Amniotic epithelial cell (primary cell): ENCODE results near the gene ITK.
"Not testable (repeated sequence)": the region's sequence is repeated elsewhere in the genome, so short reads cannot be mapped to it uniquely, and the experiment has no call there.

Source experiments
- DNase-seq: peaks from one replicate; pipeline ENCODE4 v3.0.0-alpha.2; 2010; ENCODE audit warnings: low read depth

ITK gene

GRCh38 chr5:157168286-157168685 is 12.4 kb upstream of the ITK start:
- DNase-seq: no peak

- DNase-seq: no peak
These were observed 8.2 kb upstream of the ITK start for GRCh38 chr5:157172403-157172802.

DNA sequence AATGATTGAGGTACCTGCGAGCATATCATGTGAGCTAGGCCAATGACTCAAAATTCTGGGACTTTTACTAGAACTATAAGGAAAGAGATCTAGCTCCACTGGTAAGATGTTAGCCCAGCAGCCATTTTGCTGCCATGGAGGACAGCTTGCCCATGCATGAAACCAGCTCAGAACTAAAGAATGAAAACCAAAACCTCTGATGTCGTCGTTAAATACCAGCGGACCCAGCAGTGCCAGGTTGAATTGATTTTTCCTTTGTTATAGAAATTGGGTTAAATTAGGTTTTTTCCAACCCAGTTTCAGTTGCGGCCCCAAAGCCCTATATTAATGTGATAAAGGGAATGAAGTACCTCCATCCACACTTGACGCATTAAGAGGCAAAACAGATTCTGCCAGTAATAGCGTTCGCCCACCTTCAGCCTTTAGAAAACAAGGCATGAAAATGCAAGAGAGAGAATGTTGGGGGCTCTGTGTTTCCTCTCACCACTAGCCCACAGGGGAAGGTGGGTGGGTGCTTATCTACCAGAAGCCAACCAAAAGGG is 5.5 kb upstream of the ITK start:
- no peak for DNase-seq

- no peak for DNase-seq
These were observed 2.7 kb upstream of the ITK start for GRCh38 chr5:157177953-157178352.

DNA sequence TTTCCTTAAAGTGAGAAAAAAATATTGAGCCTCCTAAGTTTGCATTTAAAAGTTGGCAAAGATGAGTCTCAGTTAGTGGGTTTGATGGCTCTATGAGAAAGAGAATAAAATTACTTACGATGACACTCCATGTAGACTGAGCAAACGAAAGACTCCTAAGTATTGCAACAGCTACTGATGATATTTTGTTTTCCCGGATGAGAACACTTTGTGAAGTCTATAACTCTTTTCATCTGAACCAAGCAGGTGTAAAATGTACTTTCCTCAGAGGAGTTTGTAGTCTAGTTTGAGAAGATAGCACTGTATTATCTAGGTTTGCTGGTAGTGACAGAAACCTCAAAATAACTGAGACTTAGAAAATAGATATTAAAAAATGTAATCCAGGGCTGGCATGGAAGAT is 1.7 kb upstream of the ITK start:
- no peak for DNase-seq

- no peak for DNase-seq
These were observed 1.6 kb downstream of the ITK start for GRCh38 chr5:157182143-157182757.

GRCh38 chr5:157184117-157184670 is 3.6 kb downstream of the ITK start:
- no peak for DNase-seq

DNA sequence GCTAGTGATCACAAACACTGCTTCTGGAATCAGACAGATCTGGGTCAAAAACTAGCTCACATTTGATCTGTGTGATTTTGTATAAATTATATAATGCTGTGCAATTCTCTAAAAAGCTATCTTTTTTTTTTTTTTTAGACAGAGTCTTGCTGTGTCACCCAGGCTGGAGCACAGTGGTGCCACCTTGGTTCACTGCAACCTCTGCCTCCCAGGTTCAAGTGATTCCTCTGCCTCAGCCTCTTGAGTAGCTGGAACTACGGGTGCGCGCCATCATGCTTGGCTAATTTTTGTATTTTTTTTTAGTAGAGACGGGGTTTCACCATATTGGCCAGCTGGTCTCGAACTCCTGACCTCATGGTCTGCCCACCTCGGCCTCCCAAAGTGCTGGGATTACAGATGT is 4.5 kb downstream of the ITK start:
- not testable (repeated sequence) for DNase-seq

GRCh38 chr5:157186309-157187045 is 5.8 kb downstream of the ITK start:
- no peak for DNase-seq

DNA sequence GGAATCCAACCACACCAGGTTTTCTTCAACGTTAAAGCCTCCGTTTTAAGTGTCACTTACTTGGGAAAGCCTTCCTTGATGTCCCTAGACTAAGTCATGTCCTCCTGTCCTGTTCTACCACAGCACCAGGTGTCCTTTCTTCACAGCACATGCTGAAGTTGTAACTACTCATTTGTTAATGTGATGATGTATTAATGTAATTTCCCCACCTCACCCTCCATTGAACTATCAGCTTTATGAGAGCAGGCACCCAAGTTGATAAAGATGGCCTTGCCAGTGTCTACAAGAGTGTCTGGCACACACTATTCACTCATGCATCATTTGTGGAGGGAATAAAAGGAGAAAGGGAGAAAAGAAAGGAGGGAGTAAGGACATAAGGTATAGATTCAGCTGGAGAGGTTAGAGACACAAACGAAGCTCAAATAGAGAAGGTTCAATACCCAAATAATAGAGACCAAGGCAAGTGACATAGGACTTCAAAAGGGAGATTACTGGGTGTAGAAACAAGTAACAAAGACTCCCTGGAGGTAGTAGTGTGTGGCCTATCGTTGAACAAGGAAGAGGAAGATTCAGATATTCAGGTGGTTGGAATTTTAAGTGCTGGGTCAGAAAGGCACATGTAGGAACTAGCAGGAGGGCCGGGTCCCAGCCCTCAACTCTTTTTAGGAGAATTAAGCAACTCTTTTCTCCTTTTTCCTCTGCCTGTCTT is 6.6 kb downstream of the ITK start:
- DNase-seq: no peak

GRCh38 chr5:157188270-157188669 is 7.6 kb downstream of the ITK start:
- no peak for DNase-seq

DNA sequence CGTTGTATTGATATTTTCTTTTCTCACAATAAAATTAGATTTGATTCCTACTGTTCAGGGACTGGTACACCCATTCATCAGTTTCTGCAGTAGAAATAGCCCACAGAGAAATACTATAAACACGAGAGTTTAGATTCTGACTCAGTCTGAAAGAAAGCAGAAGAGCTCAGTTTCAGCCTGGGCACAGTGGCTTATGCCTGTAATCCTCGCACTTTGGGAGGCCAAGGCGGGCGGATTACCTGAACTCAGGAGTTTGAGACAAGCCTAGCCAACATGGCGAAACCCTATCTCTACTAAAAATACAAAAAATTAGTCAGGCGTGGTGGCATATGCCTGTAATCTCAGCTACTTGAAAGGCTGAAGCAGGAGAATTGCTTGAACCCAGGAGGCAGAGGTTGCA is 8.6 kb downstream of the ITK start:
- no peak for DNase-seq

DNA sequence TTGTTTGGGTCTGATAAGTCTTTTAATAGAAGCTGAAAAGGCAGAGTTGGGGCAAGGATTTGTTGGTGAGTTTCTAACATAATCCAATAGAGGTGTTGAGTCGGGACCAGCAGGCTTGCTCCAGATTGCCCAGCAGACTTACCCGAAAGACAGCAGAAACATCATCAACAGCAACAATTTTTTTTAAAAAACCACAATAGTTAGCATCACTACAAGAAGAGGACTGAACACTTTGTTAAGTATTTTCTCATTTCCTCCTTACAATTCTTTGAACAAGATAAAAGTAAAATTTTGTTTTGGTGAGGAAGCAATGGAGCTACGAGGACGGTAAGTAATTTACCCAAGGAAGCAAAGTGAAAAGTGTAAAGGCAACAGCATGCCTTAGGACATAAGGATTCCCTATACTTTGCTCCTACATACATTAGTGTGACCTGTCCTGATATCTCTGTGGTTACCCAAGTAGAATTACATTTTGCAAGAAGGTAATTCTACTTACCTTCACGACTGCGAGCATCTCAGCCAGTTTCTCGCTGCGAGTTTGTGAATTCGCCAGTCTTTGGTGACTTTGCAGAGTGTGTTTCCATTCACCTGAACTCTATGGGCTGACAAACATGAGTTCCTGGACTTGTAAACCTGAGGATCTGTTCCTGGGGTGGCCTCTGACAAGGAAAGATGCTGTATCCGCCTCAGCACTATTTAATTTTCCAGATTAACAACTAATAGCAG is 13.2 kb downstream of the ITK start:
- DNase-seq: no peak

GRCh38 chr5:157196045-157196444 is 15.4 kb downstream of the ITK start:
- no peak for DNase-seq

- DNase-seq: no peak
These were observed 16.4 kb downstream of the ITK start for GRCh38 chr5:157197086-157197485.

- DNase-seq: no peak
These were observed 17.8 kb downstream of the ITK start for GRCh38 chr5:157198277-157198986.

- no peak for DNase-seq
These were observed 21.2 kb downstream of the ITK start for GRCh38 chr5:157201857-157202256.

DNA sequence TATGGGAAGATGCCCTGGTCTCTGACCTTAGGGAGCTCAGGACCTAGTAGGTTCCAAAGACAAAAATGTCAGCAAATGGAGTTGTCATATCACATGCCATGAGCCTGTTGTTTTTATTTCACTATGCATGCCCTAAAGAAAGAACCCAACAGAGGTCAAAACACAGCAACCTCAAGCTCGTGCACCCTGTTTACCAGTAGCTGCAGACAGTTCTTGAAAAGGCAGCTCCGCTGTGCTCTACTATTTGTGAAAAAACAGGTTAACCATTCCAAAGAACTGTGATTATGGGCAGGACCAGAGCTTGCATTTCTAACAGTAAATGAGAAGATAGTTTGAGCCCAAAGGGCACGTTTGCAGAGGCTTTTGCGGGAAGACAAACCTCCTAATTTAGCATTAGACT is 22.8 kb downstream of the ITK start:
- no peak for DNase-seq

GRCh38 chr5:157204765-157205164 is 24.1 kb downstream of the ITK start:
- no peak for DNase-seq

GRCh38 chr5:157205708-157206107 is 25.1 kb downstream of the ITK start:
- DNase-seq: no peak

DNA sequence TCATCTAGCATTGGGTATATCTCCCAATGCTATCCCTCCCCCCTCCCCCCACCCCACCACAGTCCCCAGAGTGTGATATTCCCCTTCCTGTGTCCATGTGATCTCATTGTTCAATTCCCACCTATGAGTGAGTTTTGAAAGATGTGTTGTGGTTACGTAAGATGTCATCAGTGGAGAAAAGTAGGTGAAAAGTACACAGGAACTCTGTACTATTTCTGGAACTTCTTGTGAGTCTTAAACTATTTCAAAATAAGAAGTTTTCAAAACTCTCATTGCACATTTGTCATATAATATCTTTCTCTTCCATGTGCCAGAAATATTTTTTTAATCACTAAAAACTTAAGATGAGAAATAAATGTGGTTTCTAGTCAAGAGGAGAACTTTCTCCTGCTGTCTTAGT is 30.0 kb downstream of the ITK start:
- peak; percentile 53 for DNase-seq
